Trophoblast cell (in vitro differentiated cells and primary cell): ENCODE measurements around the gene GSN.

Experiments
- DNase-seq, 2 donors: peaks; one replicate each; pipeline ENCODE4 v3.0.0-alpha.2; 2016
- H2AFZ ChIP-seq: 2 replicates; pipeline ENCODE4 v1.6.1; 2013; ENCODE audit warnings: low read length, moderate library complexity, mild to moderate bottlenecking; ENCODE audit not compliant: insufficient read depth, poor library complexity
- H2AK5ac ChIP-seq: 2 replicates; pipeline ENCODE4 v1.6.1; 2013; ENCODE audit warnings: mild to moderate bottlenecking, low read length
- H2BK120ac ChIP-seq: 2 replicates; pipeline ENCODE4 v1.6.1; 2013; ENCODE audit warnings: low read length, mild to moderate bottlenecking, moderate library complexity; ENCODE audit not compliant: insufficient read depth, poor library complexity
- H2BK12ac ChIP-seq: 2 replicates; pipeline ENCODE4 v1.6.1; 2013; ENCODE audit warnings: mild to moderate bottlenecking, low read length, moderate library complexity
- H2BK5ac ChIP-seq: 2 replicates; pipeline ENCODE4 v1.6.1; 2013; ENCODE audit warnings: low read length, low read depth, moderate library complexity, mild to moderate bottlenecking; ENCODE audit not compliant: poor library complexity
- H3K14ac ChIP-seq: 2 replicates; pipeline ENCODE4 v1.6.1; 2013; ENCODE audit warnings: mild to moderate bottlenecking, low read length
- H3K18ac ChIP-seq: 2 replicates; pipeline ENCODE4 v1.6.1; 2013; ENCODE audit warnings: mild to moderate bottlenecking, low read length
- H3K23ac ChIP-seq: 2 replicates; pipeline ENCODE4 v1.6.1; 2013; ENCODE audit warnings: low read length
- H3K27ac ChIP-seq: 2 replicates; pipeline ENCODE4 v1.5.1; 2013; ENCODE audit warnings: low read depth, mild to moderate bottlenecking, inconsistent platforms, low read length, moderate library complexity
- H3K27me3 ChIP-seq: 2 replicates; pipeline ENCODE4 v1.6.1; 2013; ENCODE audit warnings: inconsistent platforms, mild to moderate bottlenecking, low read length, moderate library complexity; ENCODE audit not compliant: insufficient read depth
- H3K36me3 ChIP-seq, 2 experiments: 1 replicate in 1 of 2; 2 replicates in 1 of 2; pipeline ENCODE4 v1.6.1; 2013; ENCODE audit warnings: low read length in 2 of 2, mild to moderate bottlenecking in 2 of 2, moderate library complexity in 1 of 2; ENCODE audit not compliant: insufficient read depth in 2 of 2, control insufficient read depth in 1 of 2
- H3K4ac ChIP-seq: 2 replicates; pipeline ENCODE4 v1.6.1; 2013; ENCODE audit warnings: low read depth, mild to moderate bottlenecking, low read length, moderate library complexity
- H3K4me1 ChIP-seq, 2 experiments: 1 replicate in 1 of 2; 2 replicates in 1 of 2; pipeline ENCODE4 v1.6.1; 2013; ENCODE audit warnings: low read length in 2 of 2, mild to moderate bottlenecking in 2 of 2, moderate library complexity in 1 of 2; ENCODE audit not compliant: insufficient read depth in 2 of 2, control insufficient read depth in 1 of 2
- H3K4me2 ChIP-seq: 2 replicates; pipeline ENCODE4 v1.6.1; 2013; ENCODE audit warnings: inconsistent platforms, mild to moderate bottlenecking, low read length, moderate library complexity
- H3K4me3 ChIP-seq: 2 replicates; pipeline ENCODE4 v1.5.1; 2013; ENCODE audit warnings: mild to moderate bottlenecking, low read depth, low read length, inconsistent platforms
- H3K79me1 ChIP-seq: one replicate; pipeline ENCODE4 v1.6.1; 2013; ENCODE audit warnings: low read length
- H3K79me2 ChIP-seq: 2 replicates; pipeline ENCODE4 v1.6.1; 2013; ENCODE audit warnings: low read length, mild to moderate bottlenecking; ENCODE audit not compliant: control insufficient read depth, insufficient read depth, poor library complexity
- H3K9ac ChIP-seq: 2 replicates; pipeline ENCODE4 v1.6.1; 2013; ENCODE audit warnings: mild to moderate bottlenecking, low read length
- H3K9me3 ChIP-seq: 2 replicates; pipeline ENCODE4 v1.6.1; 2013; ENCODE audit warnings: low read depth, mild to moderate bottlenecking, control low read depth, inconsistent platforms, low read length; ENCODE audit not compliant: insufficient read depth
- H4K12ac ChIP-seq: 2 replicates; pipeline ENCODE4 v1.6.1; 2013; ENCODE audit warnings: low read depth, mild to moderate bottlenecking, low read length, moderate library complexity
- H4K8ac ChIP-seq: 2 replicates; pipeline ENCODE4 v1.6.1; 2013; ENCODE audit warnings: low read depth, mild to moderate bottlenecking, low read length, moderate library complexity
- H4K91ac ChIP-seq: one replicate; pipeline ENCODE4 v1.6.1; 2013; ENCODE audit warnings: low read depth, mild to moderate bottlenecking, low read length, moderate library complexity
- WGBS: extraction: QIAGEN DNeasy Blood & Tissue Kit; methylation state at CpG from one replicate; pipeline ENCODE4 v1.1.7; 2013; ENCODE audit warnings: missing lambda C conversion rate; ENCODE audit not compliant: insufficient read length, insufficient coverage; ENCODE audit errors: extremely low coverage; 5-methylcytosine and 5-hydroxymethylcytosine counted together

GSN gene

GRCh38 chr9:121234832-121235161 lies 33.2 kb upstream of the GSN start:
- Histone ChIP-seq H2AFZ (no peak overlapping the region), H3K4me2 (no peak overlapping the region), H2BK120ac (no peak overlapping the region), H3K79me1 (no peaks in the 10 kb centered on the region), H2AK5ac (no peak overlapping the region), H4K91ac (no peak overlapping the region), H4K8ac (no peak overlapping the region), H2BK5ac (no peak overlapping the region), H3K4me1 (no peaks in the 10 kb centered on the region), H3K27ac (no peak overlapping the region), H3K23ac (no peak overlapping the region), H3K27me3 (no peaks in the 10 kb centered on the region), H3K4me3 (no peak overlapping the region), H3K36me3 (no peaks in the 10 kb centered on the region), H3K9ac (no peak overlapping the region), H3K4ac (no peak overlapping the region), H3K18ac (no peak overlapping the region), H3K9me3 (no peaks in the 10 kb centered on the region), H3K79me2 (no peaks in the 10 kb centered on the region), H4K12ac (no peak overlapping the region), H2BK12ac (no peak overlapping the region), H3K14ac (no peak overlapping the region)
- no CpG with 5 or more reads among the region's 6 CpGs for WGBS
- no peak for DNase-seq

GRCh38 chr9:121235512-121235911 lies 32.5 kb upstream of the GSN start:
- Histone ChIP-seq H3K27ac (no peak overlapping the region), H2AK5ac (no peak overlapping the region), H2AFZ (no peak overlapping the region), H3K79me1 (no peaks in the 10 kb centered on the region), H3K14ac (no peak overlapping the region), H3K4ac (no peak overlapping the region), H2BK12ac (no peak overlapping the region), H3K23ac (no peak overlapping the region), H4K12ac (no peak overlapping the region), H3K27me3 (no peaks in the 10 kb centered on the region), H3K79me2 (no peaks in the 10 kb centered on the region), H3K4me2 (no peak overlapping the region), H3K4me3 (no peak overlapping the region), H4K91ac (no peak overlapping the region), H3K36me3 (no peaks in the 10 kb centered on the region), H2BK120ac (no peak overlapping the region), H3K9me3 (no peaks in the 10 kb centered on the region), H3K18ac (no peak overlapping the region), H4K8ac (no peak overlapping the region), H3K4me1 (no peaks in the 10 kb centered on the region), H2BK5ac (no peak overlapping the region), H3K9ac (no peak overlapping the region)
- DNase-seq, result no peak
- WGBS, result no CpG with 5 or more reads among the region's 5 CpGs

DNA sequence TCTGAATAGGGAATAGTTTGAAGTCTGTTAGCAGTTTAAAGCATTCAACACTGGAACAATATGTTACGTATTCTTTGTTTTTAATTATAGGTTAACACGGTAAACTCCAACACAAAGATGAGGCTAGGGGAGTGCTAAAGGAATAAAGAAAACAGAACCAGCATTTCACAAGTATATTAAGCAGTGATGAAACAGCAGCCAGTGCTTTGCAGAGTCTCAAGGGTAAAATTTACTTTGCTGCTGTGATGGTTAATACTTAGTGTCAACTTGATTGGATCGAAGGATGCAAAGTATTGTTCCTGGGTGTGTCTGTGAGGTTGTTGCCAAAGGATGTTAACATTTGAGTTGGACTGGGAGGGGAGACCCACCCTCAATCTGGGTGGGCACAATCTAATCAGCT lies 30.0 kb upstream of the GSN start:
- Histone ChIP-seq H3K9ac (no peak overlapping the region), H4K91ac (no peak overlapping the region), H2BK120ac (no peak overlapping the region), H3K18ac (no peak overlapping the region), H2BK12ac (no peak overlapping the region), H2AK5ac (no peak overlapping the region), H4K8ac (no peak overlapping the region), H4K12ac (no peak overlapping the region), H3K79me2 (no peaks in the 10 kb centered on the region), H3K27me3 (no peaks in the 10 kb centered on the region), H3K4me1 (no peaks in the 10 kb centered on the region), H2AFZ (no peak overlapping the region), H2BK5ac (no peak overlapping the region), H3K79me1 (no peaks in the 10 kb centered on the region), H3K36me3 (no peaks in the 10 kb centered on the region), H3K23ac (no peak overlapping the region), H3K4me2 (no peak overlapping the region), H3K4ac (no peak overlapping the region), H3K27ac (no peak overlapping the region), H3K9me3 (no peaks in the 10 kb centered on the region), H3K14ac (no peak overlapping the region), H3K4me3 (no peak overlapping the region)
- no peak for DNase-seq
- WGBS, result no CpG with 5 or more reads among the region's 3 CpGs

DNA sequence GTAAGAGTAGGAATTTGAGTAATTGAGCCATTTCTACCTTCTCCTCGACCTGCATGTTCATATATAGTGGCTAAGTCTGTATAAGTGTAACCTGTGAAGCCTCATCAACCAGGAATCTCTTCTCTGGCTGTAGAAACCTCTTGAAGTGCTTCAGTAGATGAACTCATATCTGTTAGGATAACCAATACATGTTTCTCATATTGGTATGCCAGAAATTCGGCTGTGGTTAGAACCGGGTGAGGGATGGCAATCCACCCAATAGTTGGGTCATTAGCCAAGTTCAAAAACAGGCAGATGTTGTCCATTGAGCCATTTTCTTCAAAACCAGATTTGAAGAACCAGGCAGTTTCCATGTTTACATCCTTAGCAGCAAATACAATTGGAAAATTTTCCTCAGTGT lies 28.9 kb upstream of the GSN start:
- no peak overlapping the region for H2BK120ac ChIP-seq
- no peak overlapping the region for H4K91ac ChIP-seq
- no peak overlapping the region for H3K23ac ChIP-seq
- no peaks in the 10 kb centered on the region for H3K79me1 ChIP-seq
- no peak overlapping the region for H2BK5ac ChIP-seq
- no peaks in the 10 kb centered on the region for H3K27me3 ChIP-seq
- H2AFZ ChIP-seq, result no peak overlapping the region
- H3K4me3 ChIP-seq, result no peak overlapping the region
- DNase-seq, result peak; percentile 62 to 81
- H3K27ac ChIP-seq, result no peak overlapping the region
- H3K14ac ChIP-seq, result no peak overlapping the region
- no peak overlapping the region for H2AK5ac ChIP-seq
- H2BK12ac ChIP-seq, result no peak overlapping the region
- no peak overlapping the region for H4K8ac ChIP-seq
- H3K4ac ChIP-seq, result no peak overlapping the region
- no peak overlapping the region for H3K9ac ChIP-seq
- H3K4me2 ChIP-seq, result no peak overlapping the region
- no peaks in the 10 kb centered on the region for H3K9me3 ChIP-seq
- no peaks in the 10 kb centered on the region for H3K36me3 ChIP-seq
- no peak overlapping the region for H3K18ac ChIP-seq
- H3K4me1 ChIP-seq, result no peaks in the 10 kb centered on the region
- no CpG with 5 or more reads among the region's 3 CpGs for WGBS
- no peaks in the 10 kb centered on the region for H3K79me2 ChIP-seq
- no peak overlapping the region for H4K12ac ChIP-seq
